COR-L47 (cell line): ENCODE data around the gene PRSS38.

ENCODE experiments used
- DNase-seq: peaks from one replicate; lab custom pipeline; 2025; lab: John Stamatoyannopoulos, UW

Gene PRSS38

DNA sequence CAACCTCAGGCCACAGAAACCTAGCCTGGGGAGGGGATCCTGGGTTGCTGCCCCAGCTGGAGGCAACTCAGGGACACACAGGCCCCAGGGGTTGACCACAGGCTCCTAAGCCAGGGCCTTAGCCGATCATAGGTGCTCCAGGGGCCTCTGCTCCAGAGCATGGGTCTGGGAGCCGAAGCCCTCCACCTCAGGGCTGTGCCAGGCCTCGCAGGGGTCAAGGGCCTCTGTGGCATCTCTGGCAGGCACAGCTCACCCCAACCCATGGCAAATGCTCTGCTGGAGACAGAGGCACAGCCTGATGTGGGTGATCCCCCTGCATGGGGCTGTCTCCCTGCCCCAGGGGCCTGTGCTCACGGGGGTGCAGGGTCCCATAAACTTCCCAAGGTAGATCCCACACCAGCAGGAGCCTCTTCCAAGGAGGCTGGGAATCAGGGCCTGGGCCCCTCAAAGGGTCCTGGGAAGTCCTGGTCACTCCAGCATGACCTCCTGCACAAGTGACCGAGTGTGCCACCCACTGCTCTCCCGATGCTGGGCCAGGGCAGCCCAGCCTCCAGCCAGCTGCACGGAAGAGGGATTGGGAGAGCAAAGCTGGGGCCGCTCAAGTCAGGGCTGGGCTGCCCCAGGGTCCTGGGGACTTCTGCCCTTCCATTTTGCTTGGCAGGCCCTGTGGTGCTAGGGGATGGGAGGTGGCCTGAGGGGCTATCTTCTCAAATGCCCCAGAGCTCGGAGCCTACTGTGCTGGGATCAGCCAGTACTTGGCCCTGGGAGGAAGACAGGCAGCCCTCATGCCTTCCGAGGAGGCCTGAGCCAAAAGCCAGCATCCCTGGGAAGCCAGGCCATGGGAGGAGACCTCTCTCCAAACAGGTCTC, 22.2 kb upstream of the PRSS38 start:
- no peak for DNase-seq

DNA sequence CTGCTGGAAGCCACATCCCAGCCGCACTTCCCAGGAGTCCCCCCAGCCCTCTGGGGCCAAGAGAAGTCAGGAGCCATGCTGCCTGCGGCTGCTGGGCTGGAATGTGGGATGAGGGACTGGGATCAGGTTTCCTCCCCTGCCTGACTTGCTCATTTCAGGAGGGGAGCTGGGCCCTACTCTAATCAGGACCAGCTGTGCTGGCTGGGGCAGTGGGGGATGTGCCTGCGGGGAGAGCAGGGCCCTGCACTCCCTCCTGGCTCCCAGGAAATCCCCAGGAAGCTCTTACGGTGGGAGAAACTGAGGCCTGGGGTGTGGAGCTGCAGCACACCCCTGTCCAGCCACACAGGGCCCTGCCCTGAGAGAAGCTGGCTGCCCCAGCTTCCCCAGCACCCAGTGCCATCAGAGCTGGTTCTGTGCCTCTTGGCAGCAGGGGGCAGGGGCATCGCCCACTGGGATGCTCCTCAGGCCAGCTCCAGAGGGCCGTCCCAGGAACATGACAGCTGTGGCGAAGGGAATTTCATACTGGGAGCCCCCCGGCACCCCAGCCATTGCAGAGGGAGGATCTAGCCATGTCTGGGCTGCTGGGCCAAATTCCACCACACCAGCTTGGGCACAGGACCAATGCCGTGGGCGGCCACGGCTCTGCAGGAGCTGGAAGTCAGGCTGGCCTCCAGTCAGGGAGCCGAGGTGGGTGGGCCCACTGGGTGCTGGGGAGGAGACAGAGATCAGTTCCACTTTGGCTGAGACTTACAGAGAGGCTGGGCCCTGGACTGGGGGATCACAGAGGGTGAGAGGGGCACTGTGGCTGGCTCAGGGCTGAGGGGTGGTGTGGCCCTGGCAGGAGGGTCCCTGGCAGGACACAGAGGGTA, 21.3 kb upstream of the PRSS38 start:
- DNase-seq: no peak

DNA sequence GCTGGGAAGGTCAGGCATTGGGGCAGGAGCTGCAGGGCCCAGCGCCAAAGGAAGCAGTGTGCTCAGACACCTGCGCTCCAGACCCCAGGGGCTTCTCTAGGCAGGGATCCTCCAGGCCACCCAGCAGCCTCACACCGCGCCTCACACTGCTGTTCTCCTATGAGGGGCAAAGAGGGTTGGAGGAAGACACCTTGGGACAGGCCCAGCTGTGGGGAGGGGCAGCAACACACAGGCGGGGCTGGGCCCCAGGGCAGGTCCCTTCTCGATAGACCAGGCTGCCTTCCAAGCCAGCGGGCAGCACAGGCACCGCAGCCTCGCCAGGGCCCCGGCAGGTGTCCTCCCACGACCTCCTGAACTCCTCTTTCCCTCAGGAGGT, 20.7 kb upstream of the PRSS38 start:
- DNase-seq: no peak

DNA sequence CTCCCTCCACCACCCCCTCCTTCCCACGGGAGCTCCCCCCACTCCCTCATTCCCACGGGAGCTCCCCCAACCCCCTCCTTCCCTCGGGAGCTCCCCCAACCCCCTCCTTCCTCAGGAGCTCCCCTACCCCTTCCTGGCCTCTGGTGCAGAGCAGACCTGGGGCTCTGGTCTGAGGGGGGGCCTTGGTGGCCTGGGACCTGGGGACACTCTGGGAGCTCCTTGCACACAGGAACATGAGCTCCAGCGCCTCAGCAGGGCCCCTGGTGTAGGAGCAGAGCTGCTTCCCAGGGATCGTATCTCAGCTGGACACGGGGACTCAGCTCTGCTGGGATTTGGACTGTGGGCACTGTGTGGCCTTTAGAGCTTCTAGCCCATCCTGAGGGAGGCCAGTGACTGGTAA, 19.7 kb upstream of the PRSS38 start:
- DNase-seq: no peak

DNA sequence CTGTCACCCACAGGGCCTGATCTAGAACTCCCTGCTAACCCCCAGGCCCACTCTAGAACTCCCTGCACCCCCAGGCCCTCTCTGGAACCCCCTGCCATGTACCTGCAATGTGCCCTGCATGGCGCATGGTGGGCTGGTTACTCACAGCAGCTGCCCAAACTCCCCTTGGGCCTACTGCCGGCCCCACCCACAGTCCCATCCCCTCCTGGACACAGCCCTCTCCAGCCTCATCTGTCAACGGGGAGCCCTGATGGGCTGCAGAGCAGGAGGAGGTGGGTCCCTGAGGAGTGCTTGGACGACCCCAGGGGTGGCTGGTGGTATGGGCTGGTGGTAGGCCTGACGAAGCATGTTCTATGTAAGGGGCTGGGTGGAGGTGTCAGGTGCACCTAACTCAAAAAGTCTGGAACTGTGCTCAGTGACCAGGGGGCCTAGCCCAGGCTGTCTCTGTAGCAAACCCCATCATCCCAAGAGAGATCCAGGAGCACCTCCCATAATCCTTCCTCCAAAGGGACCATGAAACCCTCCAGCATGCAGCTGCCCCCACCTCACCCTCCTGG, 19.0 kb upstream of the PRSS38 start:
- DNase-seq: no peak

DNA sequence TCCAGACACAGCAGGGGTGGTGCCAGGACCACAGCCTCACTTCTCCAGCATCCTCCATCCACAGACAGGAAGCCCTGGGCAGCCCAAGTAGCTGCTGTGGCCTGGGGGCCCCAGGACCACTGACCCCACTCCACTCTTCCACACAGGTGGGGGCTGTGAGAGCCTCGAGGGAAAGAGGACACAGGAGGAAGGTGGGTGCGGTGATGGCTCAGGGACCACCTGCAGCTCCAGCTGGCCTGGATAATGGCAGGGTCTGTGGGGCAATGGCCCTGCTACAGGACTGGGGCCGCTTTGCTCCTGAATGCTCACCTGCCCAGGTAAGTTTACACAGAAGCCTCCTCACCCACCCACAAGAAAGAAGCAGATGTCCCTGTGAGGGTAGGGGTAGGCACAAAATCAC, 18.3 kb upstream of the PRSS38 start:
- no peak for DNase-seq

DNA sequence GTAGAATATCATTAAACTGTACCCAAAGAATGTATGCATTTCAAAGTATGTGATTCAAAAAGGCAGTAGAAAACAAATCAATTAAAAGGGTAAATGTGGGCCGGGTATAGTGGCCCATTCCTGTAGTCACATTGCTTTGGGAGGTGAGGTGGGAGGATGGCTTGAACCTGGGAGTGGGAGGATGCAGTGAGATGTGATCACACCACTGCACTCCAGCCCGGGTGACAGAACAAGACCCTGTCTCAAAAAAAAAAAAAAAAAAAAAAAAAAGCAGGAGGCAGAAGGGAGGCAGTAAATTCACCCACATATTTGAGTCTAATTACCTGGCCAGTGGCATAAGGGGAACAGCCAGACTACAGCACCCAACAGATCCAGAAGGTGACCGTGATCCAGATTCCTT, 17.9 kb upstream of the PRSS38 start:
- DNase-seq: no peak

DNA sequence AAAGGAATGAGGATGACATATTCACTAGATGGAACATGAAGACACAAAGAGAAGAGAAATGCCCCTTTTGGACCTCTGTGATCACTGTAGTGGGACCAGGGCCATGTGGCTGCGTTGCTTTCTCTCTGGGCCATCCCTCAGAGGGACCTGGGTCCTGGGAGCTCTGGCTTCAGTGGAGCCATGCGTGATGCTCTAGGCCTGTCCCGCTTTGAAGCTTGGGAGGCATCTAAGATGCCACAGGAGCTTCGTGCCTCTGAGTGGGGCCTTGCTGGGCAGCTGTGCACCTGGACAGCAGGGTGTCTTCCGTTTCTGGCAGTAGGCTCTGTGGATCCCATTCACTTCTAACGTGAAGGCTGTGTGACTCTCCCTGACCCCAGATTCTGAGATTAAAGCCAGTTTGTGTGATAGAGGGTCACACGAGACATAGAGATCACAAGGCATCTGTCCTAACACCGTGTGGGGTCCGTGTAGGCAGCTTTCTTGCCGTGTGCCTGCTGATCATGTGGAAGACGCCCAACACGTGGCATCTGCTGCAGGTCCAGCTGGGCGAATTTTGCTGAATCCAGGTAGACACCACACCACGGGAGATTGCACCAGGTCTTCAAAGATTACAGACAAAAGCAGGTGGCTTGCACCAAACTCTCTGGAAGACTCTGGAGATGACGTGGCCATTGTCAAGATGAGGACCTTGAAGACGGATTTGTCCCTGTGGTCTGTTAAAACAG, 17.2 kb upstream of the PRSS38 start:
- DNase-seq: no peak

DNA sequence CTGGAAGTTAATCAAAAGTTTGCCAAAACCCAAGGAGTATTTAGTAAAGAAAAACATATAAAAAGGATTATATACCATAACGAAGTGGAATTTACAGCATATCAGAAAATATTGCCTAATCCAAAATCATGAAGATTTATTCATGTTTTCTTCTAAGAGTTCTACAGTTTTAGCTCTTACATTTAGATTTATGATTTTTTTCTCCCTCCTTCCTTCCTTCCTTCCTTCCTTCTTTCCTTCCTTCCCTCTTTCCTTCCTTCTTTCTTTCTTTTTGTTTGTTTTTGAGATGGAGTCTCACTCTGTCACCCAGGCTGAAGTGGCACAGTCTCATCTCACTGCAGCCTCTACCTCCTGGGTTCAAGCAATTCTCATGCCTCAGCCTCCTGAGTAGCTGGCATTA, 15.7 kb upstream of the PRSS38 start:
- no peak for DNase-seq

DNA sequence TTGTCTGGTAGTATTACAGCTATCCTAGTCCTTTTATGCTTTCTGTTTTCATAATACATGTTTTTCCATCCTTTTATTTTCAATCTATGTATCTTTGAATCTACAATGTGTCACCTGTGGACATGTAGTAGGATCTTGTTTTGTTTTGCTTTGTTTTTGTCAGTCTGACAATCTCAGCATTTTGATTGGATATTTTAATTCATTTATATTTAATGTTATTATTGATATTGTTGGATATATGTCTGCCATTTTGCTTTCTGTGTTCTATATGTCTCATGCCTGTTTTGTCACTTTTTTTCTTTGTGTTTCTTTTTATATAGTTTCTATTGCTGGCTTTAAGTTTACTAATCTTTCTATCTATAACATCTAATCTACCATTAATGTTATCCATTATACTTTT, 11.5 kb upstream of the PRSS38 start:
- no peak for DNase-seq

DNA sequence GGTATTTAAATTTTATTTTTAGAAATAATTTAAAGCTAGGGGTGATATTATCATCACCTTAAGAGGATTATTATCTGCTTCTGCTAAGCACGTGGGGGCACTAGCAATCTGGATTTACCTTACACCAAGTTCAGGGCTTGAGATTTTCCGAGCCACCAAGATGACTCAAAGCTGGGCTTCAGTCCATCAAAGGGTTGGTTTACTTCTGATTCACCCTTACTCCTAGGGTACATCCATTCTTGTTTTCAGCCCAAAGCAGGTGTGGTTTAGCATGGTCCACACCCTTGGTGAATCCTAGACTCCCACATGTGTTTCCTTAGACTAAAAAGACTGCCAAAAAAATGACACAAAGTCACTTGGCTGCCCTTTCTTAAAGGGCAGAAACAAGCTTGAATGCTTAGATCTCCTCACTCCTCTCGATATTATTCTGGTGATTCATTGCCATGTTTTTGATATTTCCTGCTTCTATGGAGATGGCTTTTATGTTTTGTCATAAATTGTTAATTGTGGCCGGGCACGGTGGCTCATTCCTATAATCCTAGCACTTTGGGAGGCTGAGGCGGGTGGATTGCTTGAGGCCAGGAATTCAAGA, 9.8 kb upstream of the PRSS38 start:
- DNase-seq: no peak

DNA sequence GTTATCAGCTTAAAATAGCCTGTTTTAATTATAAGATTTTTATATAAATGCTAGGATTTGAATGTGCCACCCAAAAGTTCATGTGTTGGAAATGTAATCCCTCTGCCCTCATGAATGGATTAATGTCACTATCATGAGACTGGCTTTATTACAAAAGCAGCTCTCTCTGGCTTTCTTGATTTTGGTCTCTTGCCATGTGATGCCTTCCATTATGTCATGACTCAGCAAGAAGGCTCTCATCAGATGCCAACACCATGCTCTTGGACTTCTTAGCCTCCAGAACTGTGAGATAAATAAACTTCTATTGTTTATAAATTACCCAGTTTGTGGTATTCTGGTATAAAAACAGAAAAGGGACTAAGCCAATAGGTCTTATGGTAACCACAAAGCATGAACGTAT, 6.9 kb upstream of the PRSS38 start:
- no peak for DNase-seq

DNA sequence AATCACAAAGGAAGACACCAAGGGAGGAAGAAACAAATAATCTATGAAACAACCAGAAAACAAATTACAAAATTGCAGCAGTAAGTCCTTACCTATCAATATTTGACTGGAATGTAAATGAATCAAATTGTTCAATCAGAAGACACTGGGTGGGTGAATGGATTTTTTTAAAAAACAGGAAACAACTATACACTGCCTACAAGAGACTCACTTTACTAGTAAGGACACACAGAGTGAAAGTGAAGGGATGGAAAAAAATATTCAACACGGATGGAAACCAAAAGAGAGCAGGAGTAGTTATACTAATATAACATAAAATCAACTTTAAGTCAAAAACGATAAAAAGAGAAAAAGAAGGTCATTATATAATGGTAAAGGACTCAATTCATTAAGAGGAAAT, 6.4 kb upstream of the PRSS38 start:
- no peak for DNase-seq

DNA sequence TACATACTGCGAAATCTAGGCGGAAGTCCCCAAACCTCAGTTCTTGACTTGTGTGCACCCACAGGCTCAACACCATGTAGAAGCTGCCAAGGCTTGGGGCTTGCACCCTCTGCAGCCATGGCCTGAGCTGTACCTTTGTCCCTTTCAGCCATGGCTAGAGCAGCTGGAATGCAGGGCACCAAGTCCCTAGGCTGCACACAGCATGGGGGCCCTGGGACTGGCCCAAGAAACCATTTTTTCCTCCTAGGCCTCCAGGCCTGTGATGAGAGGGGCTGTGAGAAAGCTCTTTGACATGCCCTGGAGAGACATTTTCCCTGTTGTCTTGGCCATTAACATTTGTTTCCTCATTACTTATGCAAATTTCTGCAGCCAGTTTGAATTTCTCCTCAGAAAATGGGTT, 1.5 kb upstream of the PRSS38 start:
- no peak for DNase-seq

DNA sequence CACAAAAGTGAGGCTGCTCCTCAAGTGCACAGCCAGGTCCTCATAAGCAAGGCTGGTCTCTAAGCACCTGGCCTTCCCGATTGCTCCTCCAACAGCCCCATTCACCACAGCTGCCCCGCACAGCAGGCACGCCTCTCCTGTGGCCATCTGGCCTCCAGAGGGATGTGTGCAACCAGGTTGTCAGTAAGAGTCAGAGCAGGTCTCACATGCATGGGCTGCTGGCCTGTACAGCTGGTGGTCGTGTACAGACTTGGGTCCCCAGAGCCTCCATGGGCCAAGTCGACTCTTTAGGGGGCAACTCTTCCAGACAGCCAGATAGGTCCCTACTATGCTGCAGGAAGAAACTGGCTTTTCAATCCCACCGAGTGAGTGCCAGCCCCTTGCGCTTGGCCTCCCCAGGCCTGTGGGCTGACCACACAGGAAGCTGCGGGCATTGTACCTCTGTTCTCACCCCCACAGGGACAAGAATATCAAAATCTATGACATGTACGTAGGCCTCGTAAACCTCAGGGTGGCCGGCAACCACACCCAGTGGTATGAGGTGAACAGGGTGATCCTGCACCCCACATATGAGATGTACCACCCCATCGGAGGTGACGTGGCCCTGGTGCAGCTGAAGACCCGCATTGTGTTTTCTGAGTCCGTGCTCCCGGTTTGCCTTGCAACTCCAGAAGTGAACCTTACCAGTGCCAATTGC, 1.4 kb downstream of the PRSS38 start:
- no peak for DNase-seq

DNA sequence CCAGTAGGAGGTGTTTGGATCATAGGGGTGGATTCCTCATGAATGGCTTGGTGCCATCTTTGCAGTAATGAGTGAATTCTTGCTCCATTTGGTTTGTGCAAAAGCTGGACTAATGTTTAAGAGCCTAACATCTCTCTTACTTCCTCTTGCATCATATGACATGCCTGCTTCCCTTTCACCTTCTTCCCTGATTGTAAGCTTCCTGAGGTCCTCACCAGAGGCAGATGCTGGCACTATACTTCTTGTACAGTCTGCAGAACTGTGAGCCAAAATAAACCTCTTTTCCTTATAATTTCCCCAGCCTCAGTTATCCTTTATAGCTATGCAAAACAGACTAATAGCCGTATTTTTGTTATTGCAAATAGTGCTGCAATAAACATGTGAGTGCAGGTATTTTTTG, 8.1 kb downstream of the PRSS38 start:
- DNase-seq: no peak

DNA sequence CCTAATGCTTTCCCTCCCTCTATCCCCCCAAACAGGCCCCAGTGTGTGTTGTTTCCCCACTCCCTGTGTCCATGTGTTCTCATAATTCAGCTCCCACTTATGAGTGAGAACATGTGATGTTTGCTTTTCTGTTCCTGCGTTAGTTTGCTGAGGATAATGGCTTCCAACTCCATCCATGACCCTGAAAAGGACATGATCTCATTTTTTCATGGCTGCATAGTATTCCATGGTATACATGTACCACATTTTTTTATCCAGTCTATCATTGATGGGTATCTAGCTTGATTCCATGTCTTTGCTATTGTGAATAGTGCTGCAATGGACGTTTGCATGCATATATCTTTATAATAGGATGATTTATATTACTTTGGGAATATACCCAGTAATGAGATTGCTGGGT, 8.7 kb downstream of the PRSS38 start:
- no peak for DNase-seq

DNA sequence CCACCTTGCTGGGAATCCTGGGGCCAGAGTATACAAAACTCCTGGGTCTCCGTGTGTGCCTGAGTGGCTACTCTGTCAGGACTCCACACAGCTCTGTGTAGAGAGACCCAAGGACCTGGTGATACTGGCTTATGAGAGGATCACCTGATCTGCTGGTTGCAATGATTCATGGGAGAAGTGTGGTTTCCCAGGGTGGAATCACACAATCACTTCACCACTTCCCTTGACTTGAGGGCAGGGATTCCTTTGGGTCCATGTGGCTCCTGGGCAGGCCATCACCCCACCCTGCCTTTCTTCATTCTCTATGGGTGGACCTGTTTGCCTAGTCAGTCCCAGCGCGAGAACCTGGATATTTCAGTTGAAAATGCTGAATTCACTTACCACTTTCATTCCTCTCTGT, 13.3 kb downstream of the PRSS38 start:
- no peak for DNase-seq

DNA sequence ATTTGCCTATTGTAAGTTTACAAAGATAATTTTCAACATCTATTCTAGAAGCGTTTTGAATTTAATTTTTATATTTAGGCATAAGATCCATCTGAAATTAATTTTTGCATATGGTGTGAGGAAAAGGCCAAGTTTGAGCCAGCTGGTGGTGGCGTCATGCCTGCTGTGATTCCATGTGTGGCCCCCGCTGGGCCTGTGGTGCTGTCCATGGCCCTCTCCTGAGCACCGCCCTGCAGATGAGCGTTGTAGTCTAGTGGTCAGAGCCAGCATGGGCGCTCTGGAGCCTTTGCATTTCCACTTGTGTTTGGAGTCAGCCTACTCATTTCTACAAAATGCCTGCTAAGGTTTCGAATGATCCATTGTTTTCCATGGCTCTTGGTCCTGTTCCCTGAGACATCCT, 22.7 kb downstream of the PRSS38 start:
- no peak for DNase-seq

DNA sequence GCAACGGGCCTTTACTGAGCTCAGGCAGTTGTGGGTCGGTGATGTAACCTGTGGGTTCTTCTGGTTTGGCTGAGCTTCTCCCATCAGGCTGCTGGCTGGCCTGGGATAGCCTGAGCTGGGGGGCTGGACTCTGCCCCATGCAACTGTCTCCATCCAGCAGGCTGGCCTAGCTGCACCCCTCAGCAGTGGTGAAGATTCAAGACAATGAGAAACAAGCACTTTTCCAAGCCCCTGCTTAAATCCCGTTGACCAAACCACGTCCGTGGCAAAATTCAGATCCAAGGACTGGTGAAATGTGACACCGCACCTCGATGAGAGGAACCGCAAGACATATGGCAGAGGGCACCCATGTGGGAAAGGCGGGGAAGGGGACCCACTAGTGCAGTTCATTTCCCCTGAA, 25.6 kb downstream of the PRSS38 start:
- DNase-seq: no peak
